ENCODE results near the gene IFT43. TPM values are rescaled to one million over a fixed set of nuclear protein-coding genes. Genes with fewer than 3 reads are reported as not detected.

Gene IFT43
- total RNA-seq (2014; rRNA removed; shearing (Covaris generic)) = 24.7 and 25.0 TPM in 2 replicates

DNA sequence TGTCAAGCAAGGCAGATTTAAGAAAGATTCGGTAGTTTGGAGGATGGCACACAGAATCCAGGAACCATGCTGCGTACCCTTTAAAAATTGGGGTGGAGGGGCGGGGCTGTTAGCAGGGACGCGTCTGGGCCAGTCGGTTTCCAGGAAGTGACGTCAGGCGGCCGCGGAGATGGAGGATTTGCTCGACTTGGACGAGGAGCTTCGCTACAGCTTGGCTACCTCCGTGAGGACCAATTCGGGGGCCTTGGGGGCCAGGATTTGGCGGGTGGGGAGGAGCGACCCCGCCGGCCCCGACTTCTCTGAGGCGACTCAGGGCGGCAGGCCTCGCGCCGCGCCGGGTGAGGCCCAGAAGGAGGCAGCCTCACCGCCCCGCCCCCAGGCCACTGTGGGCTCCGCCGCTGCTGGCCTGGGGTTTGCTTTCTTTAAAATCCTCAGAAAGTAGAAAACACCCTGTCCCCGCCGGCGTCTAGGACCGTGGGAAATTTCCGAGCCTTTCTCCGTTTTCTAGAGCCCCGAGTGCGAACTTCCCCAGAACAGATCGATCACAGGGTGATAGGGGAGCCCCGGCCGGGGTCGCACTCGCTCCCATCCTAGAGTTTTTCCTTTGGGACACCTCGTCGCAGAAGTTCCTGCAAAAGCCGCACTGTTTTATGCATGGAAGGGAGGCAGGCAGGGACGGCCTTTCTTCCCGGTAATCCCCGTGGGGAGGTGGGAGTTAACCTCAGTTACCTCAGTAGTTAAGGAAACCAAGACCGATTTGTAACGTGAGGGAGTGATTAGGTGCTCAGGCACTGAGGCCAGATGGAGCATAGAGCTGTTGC lies at the start of gene IFT43:
Gene IFT43 (plus strand): TSS at position 146 of the 821 bp plus-strand sequence. CDS start 24 bp downstream, at position 170.
- peak; percentile 71 for DNase-seq (ENCODE audit: low spot score)

DNA sequence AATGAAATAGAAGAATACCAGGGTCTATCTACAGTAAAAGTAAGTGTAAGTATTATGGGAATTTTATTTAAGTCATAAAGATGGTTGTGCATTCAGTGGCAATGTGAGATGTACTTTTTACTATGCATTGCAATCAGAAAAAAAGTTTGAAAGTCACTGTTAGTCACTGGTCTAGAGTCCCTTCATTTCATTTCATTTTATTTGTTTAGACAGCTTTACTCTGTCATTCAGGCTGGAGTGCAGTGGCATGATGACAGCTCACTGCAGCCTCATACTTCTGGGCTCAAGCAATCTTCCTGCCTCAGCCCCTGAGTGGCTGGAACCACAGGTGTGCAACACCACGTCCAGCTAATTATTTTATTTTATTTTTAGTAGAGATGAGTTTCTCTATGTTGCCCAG lies 46.4 kb upstream of the IFT43 start:
- no peak for DNase-seq (ENCODE audit: low spot score)

DNA sequence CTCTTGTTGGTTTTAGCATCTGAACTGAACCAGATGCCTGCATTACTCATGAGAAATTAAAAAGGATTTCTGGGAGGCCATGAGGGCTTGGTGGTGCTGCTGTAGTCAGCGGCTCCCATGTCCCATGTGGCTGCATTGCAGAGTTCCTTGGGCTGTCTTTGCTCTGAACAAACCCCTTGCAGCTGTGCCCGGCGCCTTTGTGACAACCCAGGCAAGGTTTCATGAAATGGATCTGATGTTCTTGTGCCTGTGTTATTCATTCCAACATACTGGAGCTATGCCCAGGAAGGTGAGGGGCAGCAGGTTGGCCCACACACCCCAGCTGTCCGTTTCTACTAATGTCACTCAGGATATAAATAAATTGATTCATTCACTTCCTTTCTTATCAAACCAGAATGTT lies 44.5 kb upstream of the IFT43 start:
- no peak for DNase-seq (ENCODE audit: low spot score)

- no peak for DNase-seq (ENCODE audit: low spot score)
Observed at GRCh38 chr14:75944607-75945241, 40.8 kb upstream of the IFT43 start.

GRCh38 chr14:75946785-75947184 lies 38.8 kb upstream of the IFT43 start:
- no peak for DNase-seq (ENCODE audit: low spot score)

DNA sequence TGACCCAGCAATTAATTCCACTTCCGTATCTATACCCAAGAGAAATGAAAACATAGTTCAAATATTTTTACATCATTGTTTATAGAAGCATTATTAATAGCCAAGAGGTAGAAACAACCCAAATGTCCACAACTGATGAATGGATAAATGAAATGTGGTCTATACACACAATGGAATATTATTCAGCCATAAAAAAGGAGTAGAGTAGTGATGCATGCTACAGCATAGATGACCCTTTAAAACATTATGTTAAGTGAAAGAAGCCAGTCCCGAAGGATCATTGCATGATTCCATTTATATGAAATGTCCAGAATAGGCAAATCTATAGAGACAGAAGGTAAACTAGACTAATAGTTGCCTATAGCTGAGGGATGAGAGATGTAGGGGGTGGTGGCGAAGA lies 33.1 kb upstream of the IFT43 start:
- no peak for DNase-seq (ENCODE audit: low spot score)

DNA sequence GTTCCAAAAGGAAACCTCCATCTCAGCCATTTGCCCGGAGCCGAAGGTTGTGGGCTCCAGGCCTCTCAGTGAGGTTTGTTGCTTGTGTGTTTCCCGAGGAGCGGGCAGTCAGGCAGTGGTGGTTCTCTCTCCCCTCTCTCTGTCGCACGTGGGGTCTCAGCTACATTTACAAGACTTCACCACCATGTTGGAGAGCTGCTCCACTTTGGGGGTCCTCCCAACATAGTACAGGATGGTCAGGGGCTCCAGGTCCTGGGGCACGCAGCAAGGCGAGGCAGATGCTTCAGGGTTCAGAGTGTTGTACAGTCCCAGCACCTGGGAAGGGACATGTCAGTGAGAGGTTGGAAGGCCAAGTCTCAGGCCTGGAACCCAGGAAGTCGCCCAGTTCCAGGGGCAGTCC lies 26.5 kb upstream of the IFT43 start:
- no peak for DNase-seq (ENCODE audit: low spot score)

GRCh38 chr14:75960231-75960630 lies 25.3 kb upstream of the IFT43 start:
- DNase-seq (ENCODE audit: low spot score) = no peak

GRCh38 chr14:75961662-75962061 lies 23.9 kb upstream of the IFT43 start:
- DNase-seq (ENCODE audit: low spot score) = no peak

GRCh38 chr14:75967866-75968265 lies 17.7 kb upstream of the IFT43 start:
- DNase-seq (ENCODE audit: low spot score) = no peak

GRCh38 chr14:75968456-75968855 lies 17.1 kb upstream of the IFT43 start:
- DNase-seq (ENCODE audit: low spot score) = peak; percentile 7

- DNase-seq (ENCODE audit: low spot score) = no peak
Observed at GRCh38 chr14:75969126-75969525, 16.4 kb upstream of the IFT43 start.

DNA sequence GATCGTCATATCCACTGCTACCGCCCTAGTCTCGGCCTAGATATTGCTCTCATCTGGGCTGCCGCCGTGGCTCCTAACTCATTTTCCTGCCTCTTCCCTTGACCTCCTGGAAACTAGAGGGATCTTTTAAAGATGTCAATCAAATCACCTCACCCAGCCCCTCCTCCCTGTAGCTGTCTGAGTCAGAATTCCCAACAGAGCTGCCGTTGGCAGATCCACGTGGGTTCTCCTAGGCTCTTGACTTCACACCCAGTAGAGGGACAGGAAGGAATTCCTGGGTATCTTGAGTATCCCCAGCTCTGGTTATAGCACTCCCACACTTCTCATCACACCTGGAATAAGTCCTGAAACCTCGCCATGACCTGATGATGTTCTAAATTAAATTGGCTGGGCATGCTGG lies 15.7 kb upstream of the IFT43 start:
- DNase-seq (ENCODE audit: low spot score) = no peak

GRCh38 chr14:75970989-75971388 lies 14.6 kb upstream of the IFT43 start:
- no peak for DNase-seq (ENCODE audit: low spot score)

- no peak for DNase-seq (ENCODE audit: low spot score)
Observed at GRCh38 chr14:75971509-75971908, 14.1 kb upstream of the IFT43 start.

- DNase-seq (ENCODE audit: low spot score) = no peak
Observed at GRCh38 chr14:75972801-75973421, 12.7 kb upstream of the IFT43 start.

GRCh38 chr14:75976826-75977581 lies 8.6 kb upstream of the IFT43 start:
- DNase-seq (ENCODE audit: low spot score) = no peak

DNA sequence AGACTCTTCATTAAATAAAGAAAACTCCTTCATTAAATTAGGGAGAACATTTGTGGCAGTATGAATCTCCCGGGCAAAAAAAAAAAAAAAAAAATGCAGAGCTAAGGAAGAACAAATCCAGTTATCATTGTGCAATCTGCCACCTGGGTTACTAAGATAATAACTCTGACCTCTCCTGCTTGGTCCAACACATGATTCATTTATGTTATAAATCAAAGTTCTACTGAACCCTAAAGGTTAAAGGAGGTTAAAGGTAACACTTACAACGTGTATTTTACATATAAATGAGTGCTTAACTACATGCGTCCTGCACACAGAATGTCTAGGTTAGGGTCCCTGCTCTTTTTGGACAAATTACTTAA lies 8.0 kb upstream of the IFT43 start:
- DNase-seq (ENCODE audit: low spot score) = no peak

GRCh38 chr14:75978249-75978731 lies 7.3 kb upstream of the IFT43 start:
- no peak for DNase-seq (ENCODE audit: low spot score)

GRCh38 chr14:75979071-75979571 lies 6.4 kb upstream of the IFT43 start:
- no peak for DNase-seq (ENCODE audit: low spot score)

All from HT-29 (cell line).